Mucosa of descending colon (tissue), 3 donors: Measurements from ENCODE around the gene PSMD14. TPM values are rescaled to one million over a fixed set of nuclear protein-coding genes. Genes with fewer than 3 reads are reported as not detected.

Experiments
- ATAC-seq: fragments of 200-7000 bp; cut with Tn5 transposase; one replicate; pipeline ENCODE4 v1.9.1; 2020; ENCODE audit warnings: mild to moderate bottlenecking, moderate library complexity
- DNase-seq, 3 donors: peaks; one replicate each; pipeline ENCODE4 v3.0.0-alpha.2; 2020
- H3K36me3 ChIP-seq: fragments of 200-600 bp; one replicate; pipeline ENCODE4 v1.8.0; 2021; ENCODE audit warnings: low read depth, mild to moderate bottlenecking
- H3K4me1 ChIP-seq: fragments of 200-600 bp; one replicate; pipeline ENCODE4 v1.8.0; 2021; ENCODE audit warnings: low read depth, mild to moderate bottlenecking
- H3K4me3 ChIP-seq: fragments of 200-600 bp; one replicate; pipeline ENCODE4 v1.8.0; 2021; ENCODE audit warnings: mild to moderate bottlenecking
- H3K9me3 ChIP-seq: fragments of 200-600 bp; one replicate; pipeline ENCODE4 v1.8.0; 2021; ENCODE audit warnings: mild to moderate bottlenecking
- CTCF ChIP-seq: fragments of 200-600 bp; IDR thresholded peaks from one replicate; pipeline ENCODE4 v1.8.0; 2022; ENCODE audit warnings: antibody characterized with exemption, mild to moderate bottlenecking
- intact Hi-C, 2 donors: fragments of 100-400 bp; cut with DNase I in 1 of 2; cut with micrococcal nuclease in 1 of 2; formaldehyde crosslinking; loops; one replicate each; pipeline versions ENCODE4 v1.11.0 to v1.11.1; 2022; cut with DNase I, micrococcal nuclease
- total RNA-seq, 3 donors: library from RNA; stranded (reverse); fragmentation: NEBNext Ultra II Directional in 2 of 3; extraction: Animal tissue kit (Norgen Biotek cat#: 25700) in 2 of 3; gene quantifications; one replicate each; pipeline versions ENCODE4 v1.2.1 to v1.2.4, GENCODE V29; 2021 to 2023
- donor health status: DM: no; HTN: no; CAD: no; lungs with moderate emphysema.
- donor health status: DM: no; HTN: no; CAD: no.
- donor health status: DM: no; HTN: yes; CAD: no.

The PSMD14 gene
- total RNA-seq, 3 donors from 2014 or later = 25.0 to 37.8 (median 30.0) TPM

GRCh38 chr2:161370981-161371380 lies 62.8 kb downstream of the PSMD14 start:
- Histone ChIP-seq H3K4me3 (no peak overlapping the region), H3K9me3 (no peaks in the 10 kb centered on the region), H3K36me3 (no peaks in the 10 kb centered on the region), H3K4me1 (no peaks in the 10 kb centered on the region)
- ATAC-seq (no peak), DNase-seq (no peak)
- TF ChIP-seq CTCF = no peak
- intact Hi-C loops = loop anchor here in 1 of 2 donors (2.0 kb wide), 1 partner anchor 52 kb away; no protein-coding TSS in a partner anchor

- no peaks in the 10 kb centered on the region for H3K9me3 ChIP-seq
- TF ChIP-seq CTCF = no peak
- DNase-seq (no peak), ATAC-seq (no peak)
- intact Hi-C loops = loop anchor here in 1 of 2 donors (2.0 kb wide), 1 partner anchor 53 kb away; no protein-coding TSS in a partner anchor
- H3K4me1 ChIP-seq = no peaks in the 10 kb centered on the region
- no peak overlapping the region for H3K4me3 ChIP-seq
- H3K36me3 ChIP-seq = no peaks in the 10 kb centered on the region
Measured at GRCh38 chr2:161371869-161372268, 63.6 kb downstream of the PSMD14 start.

- H3K36me3 ChIP-seq = no peaks in the 10 kb centered on the region
- H3K4me3 ChIP-seq = no peak overlapping the region
- intact Hi-C loops = no loop called here
- no peak for TF ChIP-seq CTCF
- H3K4me1 ChIP-seq = no peaks in the 10 kb centered on the region
- ATAC-seq (no peak), DNase-seq (no peak)
- no peaks in the 10 kb centered on the region for H3K9me3 ChIP-seq
Measured at GRCh38 chr2:161373942-161374341, 65.7 kb downstream of the PSMD14 start.

GRCh38 chr2:161374446-161374845 lies 66.2 kb downstream of the PSMD14 start:
- ATAC-seq = no peak
- no peak overlapping the region for H3K4me3 ChIP-seq
- no peak for TF ChIP-seq CTCF
- intact Hi-C loops = no loop called here
- no peaks in the 10 kb centered on the region for H3K9me3 ChIP-seq
- H3K4me1 ChIP-seq = no peaks in the 10 kb centered on the region
- DNase-seq = no peak
- H3K36me3 ChIP-seq = no peaks in the 10 kb centered on the region

- TF ChIP-seq CTCF = no peak
- intact Hi-C loops = no loop called here
- no peaks in the 10 kb centered on the region for H3K36me3 ChIP-seq
- DNase-seq (no peak), ATAC-seq (no peak)
- H3K9me3 ChIP-seq = no peaks in the 10 kb centered on the region
- no peak overlapping the region for H3K4me3 ChIP-seq
- no peaks in the 10 kb centered on the region for H3K4me1 ChIP-seq
Measured at GRCh38 chr2:161379740-161380139, 71.5 kb downstream of the PSMD14 start.

- DNase-seq (no peak), ATAC-seq (no peak)
- intact Hi-C loops = no loop called here
- Histone ChIP-seq H3K4me1 (no peaks in the 10 kb centered on the region), H3K4me3 (no peak overlapping the region), H3K9me3 (no peaks in the 10 kb centered on the region), H3K36me3 (no peaks in the 10 kb centered on the region)
- no peak for TF ChIP-seq CTCF
Measured at GRCh38 chr2:161381546-161381945, 73.3 kb downstream of the PSMD14 start.
